CD4-positive, alpha-beta T cell (primary cell): ENCODE data around the gene TMEM145. TPM values are rescaled to one million over a fixed set of nuclear protein-coding genes. Genes with fewer than 3 reads are reported as not detected.

Source experiments
- ATAC-seq: fragments of 200-7000 bp; cut with Tn5 transposase; one replicate; pipeline ENCODE4 v1.10.0; 2022; ENCODE audit warnings: mild to moderate bottlenecking; ENCODE audit not compliant: poor library complexity
- CTCF ChIA-PET: fragments of 350-600 bp; sonication (Branson Sonifier 250); formaldehyde crosslinking; loops from one replicate; lab custom pipeline; 2021; ENCODE audit warnings: antibody characterized with exemption, inconsistent platforms; lab: Charles Lee
- POLR2A ChIA-PET: fragments of 350-600 bp; sonication (Branson Sonifier 250); formaldehyde crosslinking; loops from one replicate; lab custom pipeline; 2021; ENCODE audit warnings: antibody characterized with exemption, inconsistent platforms; lab: Charles Lee
- DNase-seq, 14 experiments: peaks; one replicate each; pipeline ENCODE4 v3.0.0-alpha.2; 2013 to 2020; ENCODE audit warnings: mixed read lengths in 2 of 14
- H3K27ac ChIP-seq, 2 donors: one replicate each; pipeline versions ENCODE4 v1.5.1 to v1.7.0; 2013; ENCODE audit warnings: low read length in 2 of 2, low read depth in 1 of 2, mild to moderate bottlenecking in 1 of 2
- H3K27me3 ChIP-seq, 2 experiments: 1 replicate in 1 of 2; 2 replicates in 1 of 2; pipeline versions ENCODE4 v1.6.1 to v1.7.0; 2013; ENCODE audit warnings: low read length in 2 of 2, control low read depth in 1 of 2, mild to moderate bottlenecking in 1 of 2, moderate library complexity in 1 of 2; ENCODE audit not compliant: insufficient read depth in 2 of 2, control insufficient read depth in 1 of 2
- H3K36me3 ChIP-seq: one replicate; pipeline ENCODE4 v1.6.1; 2013; ENCODE audit warnings: low read length, control low read depth; ENCODE audit not compliant: insufficient read depth
- H3K4me1 ChIP-seq: one replicate; pipeline ENCODE4 v1.6.1; 2013; ENCODE audit warnings: low read length, control low read depth; ENCODE audit not compliant: insufficient read depth
- H3K4me3 ChIP-seq: one replicate; pipeline ENCODE4 v1.5.1; 2013; ENCODE audit warnings: mild to moderate bottlenecking, low read length, moderate library complexity
- H3K9me3 ChIP-seq, 2 experiments: 1 replicate in 1 of 2; 2 replicates in 1 of 2; pipeline versions ENCODE4 v1.6.1 to v1.7.0; 2013; ENCODE audit warnings: low read length in 2 of 2, mild to moderate bottlenecking in 2 of 2, control low read depth in 1 of 2, moderate library complexity in 1 of 2; ENCODE audit not compliant: control insufficient read depth in 1 of 2, insufficient read depth in 1 of 2
- H3K27ac Mint-ChIP-seq: one replicate; pipeline ENCODE4 v1.8.0; 2020; ENCODE audit warnings: mixed read lengths
- H3K27me3 Mint-ChIP-seq: one replicate; pipeline ENCODE4 v1.8.0; 2021; ENCODE audit warnings: mixed read lengths
- H3K36me3 Mint-ChIP-seq: one replicate; pipeline ENCODE4 v1.8.0; 2021; ENCODE audit warnings: low read depth, mixed read lengths
- H3K4me1 Mint-ChIP-seq: one replicate; pipeline ENCODE4 v1.8.0; 2021; ENCODE audit warnings: low read depth, mixed read lengths
- H3K4me3 Mint-ChIP-seq: one replicate; pipeline ENCODE4 v1.8.0; 2020; ENCODE audit warnings: mild to moderate bottlenecking, mixed read lengths
- H3K9me3 Mint-ChIP-seq: one replicate; pipeline ENCODE4 v1.8.0; 2020; ENCODE audit warnings: mixed read lengths
- CTCF ChIP-seq: fragments of 200-600 bp; IDR thresholded peaks from one replicate; pipeline ENCODE4 v1.8.0; 2022; ENCODE audit warnings: antibody characterized with exemption, mild to moderate bottlenecking
- intact Hi-C, 2 experiments: fragments of 100-400 bp; cut with DNase I in 1 of 2; cut with micrococcal nuclease in 1 of 2; formaldehyde crosslinking; loops; one replicate each; pipeline versions ENCODE4 v1.15.1 to v1.9.0; 2023 to 2025; cut with DNase I, micrococcal nuclease
- total RNA-seq, 174 experiments: library from RNA in 2 of 174; stranded (reverse) in 2 of 174; gene quantifications; one replicate each; pipeline ENCODE4 v1.2.3 and lab custom pipeline; 2021 to 2026

TMEM145 gene
- total RNA-seq, 2 experiments from 2014 or later: not detected

- intact Hi-C loops: loop anchor here (1.0 kb wide), 5 partner anchors 14 to 26 kb away; partner anchors contain the start of gene ERF (in 1 of the 2)
- H3K27me3 Mint-ChIP-seq: no peaks in the 10 kb centered on the region
- DNase-seq (peak; percentile 98 to 100 (median 99)), ATAC-seq (peak; percentile 74)
- peaks cover 20% of the 10 kb centered on the region for H3K36me3 Mint-ChIP-seq
- H3K4me1 Mint-ChIP-seq: peaks cover 22% of the 10 kb centered on the region
- Histone ChIP-seq H3K4me3 (peak within 1 kb of the TSS; percentile 70), H3K9me3 (no peaks in the 10 kb centered on the region), H3K27me3 (no peaks in the 10 kb centered on the region), H3K4me1 (peaks cover 37% of the 10 kb centered on the region), H3K36me3 (peaks cover 23% of the 10 kb centered on the region), H3K27ac (peak within 1 kb of the TSS; percentile 98 to 99)
- H3K4me3 Mint-ChIP-seq: peak within 1 kb of the TSS; percentile 92
- CTCF ChIA-PET: interaction anchor here (3.2 kb wide), 1 partner anchor 11 kb away, joined by 27 read pairs; no protein-coding TSS in a partner anchor
- POLR2A ChIA-PET: interaction anchor here (1.7 to 4.4 kb wide), 6 partner anchors 11 to 136 kb away, joined by 6 to 59 read pairs (median 24); partner anchors contain the start of genes ERF and GSK3A
- no peaks in the 10 kb centered on the region for H3K9me3 Mint-ChIP-seq
- no peak within 1 kb of the TSS for H3K27ac Mint-ChIP-seq
- no peak for TF ChIP-seq CTCF
Measured at GRCh38 chr19:42268704-42269477, 44.2 kb upstream of the TMEM145 start, which contains the start of gene CIC. Gene CIC (plus strand): TSS chr19:42269252. CDS start chr19:42271784, 2,532 bp downstream.

DNA sequence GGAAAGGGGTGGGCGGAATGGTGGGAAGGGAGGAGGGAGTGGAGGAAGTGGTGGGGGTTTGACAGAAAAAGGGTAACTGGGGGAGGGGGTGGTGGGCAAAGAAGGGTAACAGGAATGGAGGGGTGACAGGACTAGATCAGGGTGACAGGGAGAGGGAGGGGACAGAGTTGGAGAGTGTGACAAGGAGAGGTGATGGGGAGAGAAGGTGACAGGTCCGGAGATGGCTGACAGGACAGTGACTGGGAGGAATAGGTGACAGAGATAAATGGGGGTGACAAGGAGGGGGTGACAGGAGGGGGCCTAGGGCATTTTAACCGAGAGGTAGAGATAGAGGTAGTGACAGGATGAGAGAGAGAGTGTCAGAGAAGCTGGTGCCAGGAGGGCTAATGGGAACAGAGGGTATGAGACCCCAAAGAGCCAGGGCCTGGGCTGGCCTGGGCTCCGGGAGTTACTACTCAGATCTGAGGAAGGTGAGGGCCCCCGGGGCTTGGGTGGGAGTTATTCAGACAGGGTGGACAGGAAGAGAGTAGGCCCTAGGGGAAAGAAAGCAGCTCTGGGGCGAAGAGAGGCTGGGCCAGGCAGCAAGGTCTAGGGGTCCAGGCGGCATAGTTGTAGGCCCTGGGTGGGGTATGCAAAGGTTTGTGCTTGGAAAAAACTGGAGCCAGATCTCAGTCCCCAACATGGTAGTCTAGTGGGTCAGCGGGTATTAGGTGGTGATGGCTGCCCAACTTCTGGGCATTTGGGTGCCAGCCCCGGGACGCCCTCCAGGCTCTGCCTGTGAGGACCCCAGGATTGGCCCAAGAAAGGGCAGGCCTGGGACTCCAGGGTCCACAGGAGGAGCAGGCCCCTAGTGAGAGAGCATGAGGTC lies 43.4 kb upstream of the TMEM145 start:
- Mint-ChIP-seq H3K4me1 (peaks cover 24% of the 10 kb centered on the region), H3K27ac (no peak overlapping the region), H3K9me3 (no peaks in the 10 kb centered on the region), H3K27me3 (no peaks in the 10 kb centered on the region), H3K4me3 (peak overlapping the region; percentile 92), H3K36me3 (peaks cover 24% of the 10 kb centered on the region)
- ATAC-seq: no peak
- H3K36me3 ChIP-seq: peaks cover 28% of the 10 kb centered on the region
- peak overlapping the region; percentile 65 for H3K4me3 ChIP-seq
- intact Hi-C loops: no loop called here
- ChIA-PET POLR2A (interaction anchor here (1.1 to 4.4 kb wide), 11 partner anchors 10 to 193 kb away, joined by 3 to 59 read pairs (median 6); partner anchors contain the start of genes ERF, GSK3A, PAFAH1B3 and PRR19), CTCF (interaction anchor here (1.1 to 3.2 kb wide), 4 partner anchors 10 to 27 kb away, joined by 3 to 27 read pairs (median 8); no protein-coding TSS in a partner anchor)
- peak overlapping the region; percentile 91 to 93 for H3K27ac ChIP-seq
- H3K9me3 ChIP-seq: no peaks in the 10 kb centered on the region
- DNase-seq: peak in 2 of 14 experiments; percentile 6 to 51
- no peak for TF ChIP-seq CTCF
- H3K27me3 ChIP-seq: no peaks in the 10 kb centered on the region
- H3K4me1 ChIP-seq: peaks cover 44% of the 10 kb centered on the region
